Spleen (tissue), 13 donors: ENCODE data around the gene ZC3H12D. TPM values are rescaled to one million over a fixed set of nuclear protein-coding genes. Genes with fewer than 3 reads are reported as not detected.

ENCODE experiments used
- DNase-seq: peaks from one replicate; pipeline ENCODE4 v3.0.0-alpha.2; 2020
- H3K27ac ChIP-seq, 8 donors: fragments of 200-600 bp; sonication (generic) in 7 of 8; 1 replicate in 4 of 8; 2 replicates in 4 of 8; pipeline versions ENCODE4 v1.5.0 to v1.8.0; 2016 to 2021; ENCODE audit warnings: inconsistent platforms in 4 of 8, mild to moderate bottlenecking in 4 of 8, moderate library complexity in 1 of 8
- H3K27me3 ChIP-seq, 7 donors: fragments of 200-600 bp; sonication (generic) in 6 of 7; replicated peaks in 1 of 7; 1 replicate in 4 of 7; 2 replicates in 3 of 7; pipeline versions ENCODE4 v1.5.0 to v1.8.0; 2016 to 2021; ENCODE audit warnings: inconsistent platforms in 3 of 7, mild to moderate bottlenecking in 1 of 7
- H3K36me3 ChIP-seq, 6 donors: fragments of 200-600 bp; sonication (generic) in 5 of 6; 1 replicate in 4 of 6; 2 replicates in 2 of 6; pipeline versions ENCODE4 v1.5.0 to v1.8.0; 2016 to 2021; ENCODE audit warnings: inconsistent platforms in 2 of 6
- H3K4me1 ChIP-seq, 6 donors: fragments of 200-600 bp; sonication (generic) in 5 of 6; 1 replicate in 3 of 6; 2 replicates in 3 of 6; pipeline versions ENCODE4 v1.5.0 to v1.8.0; 2016 to 2021; ENCODE audit warnings: inconsistent platforms in 3 of 6
- H3K4me3 ChIP-seq, 8 donors: fragments of 200-600 bp; sonication (generic) in 7 of 8; 1 replicate in 4 of 8; 2 replicates in 4 of 8; pipeline versions ENCODE4 v1.5.0 to v1.8.0; 2016 to 2021; ENCODE audit warnings: inconsistent platforms in 4 of 8, mild to moderate bottlenecking in 4 of 8, moderate library complexity in 2 of 8
- H3K9me3 ChIP-seq, 8 donors: fragments of 200-600 bp; sonication (generic) in 7 of 8; 1 replicate in 4 of 8; 2 replicates in 4 of 8; pipeline versions ENCODE4 v1.5.0 to v1.8.0; 2016 to 2021; ENCODE audit warnings: inconsistent platforms in 4 of 8
- POLR2A ChIP-seq, 3 donors: fragments of 450-650 bp; IDR thresholded peaks; one replicate each; pipeline ENCODE4 v1.5.1; 2017; ENCODE audit warnings: antibody characterized with exemption in 3 of 3, mild to moderate bottlenecking in 1 of 3
- POLR2AphosphoS5 ChIP-seq, 3 donors: sonication (generic); formaldehyde crosslinking; IDR thresholded peaks; one replicate each; pipeline ENCODE4 v1.5.1; 2017; ENCODE audit warnings: antibody characterized with exemption in 3 of 3
- WGBS, 5 donors: extraction: QIAGEN DNeasy Blood & Tissue Kit in 3 of 5; methylation state at CpG; one replicate each; pipeline versions ENCODE4 v1.1.5 to v1.1.7; 2013 to 2018; 5-methylcytosine and 5-hydroxymethylcytosine counted together
- intact Hi-C: fragments of 100-400 bp; cut with DNase I; formaldehyde crosslinking; loops from one replicate; pipeline ENCODE4 v1.15.0; 2023; ENCODE audit warnings: low total_unique reads
- long read RNA-seq, 2 donors: transcript quantifications; one replicate each; lab custom pipeline, GENCODE V29; 2026
- polyA plus RNA-seq, 3 donors: library from polyadenylated mRNA; stranded (reverse); fragments of 200-250 nt; gene quantifications; one replicate each; pipeline ENCODE4 v1.2.1, GENCODE V29; 2013
- total RNA-seq, 7 donors: library from RNA; depleted of rRNA in 3 of 7; stranded (reverse); fragments of >200 nt in 3 of 7; fragmentation: NEBNext Ultra II Directional in 4 of 7; extraction: Animal tissue kit (Norgen Biotek cat#: 25700) in 4 of 7; gene quantifications; one replicate each; pipeline versions ENCODE4 v1.1.0 to v1.2.1, GENCODE V29; 2016 to 2021
- TF ChIP-seq, protein P1 (sequence below), 11 experiments: fragments of 200-600 bp in 7 of 11; fragments of 450-650 bp in 4 of 11; sonication (generic) in 4 of 11; IDR thresholded peaks in 8 of 11; conservative IDR thresholded peaks in 3 of 11; 1 replicate in 7 of 11; 2 replicates in 4 of 11; pipeline versions ENCODE4 v1.4.0 to v1.8.0; 2016 to 2021; ENCODE audit warnings: antibody characterized with exemption in 11 of 11, inconsistent platforms in 4 of 11, mild to moderate bottlenecking in 1 of 11
- donor health status: healthy with polysubstance abuse.
- donor health status: DM: no; HTN: no; CAD: no; lungs with moderate emphysema.
- donor health status: DM: no; HTN: no; CAD: no.
- donor health status: Bipolar disorder and iron deficiency.
- donor health status: healthy.
- donor health status: DM: no; HTN: no; CAD: no.
- donor health status: DM: yes; HTN: yes; CAD: no.

ZC3H12D gene
- 10 to 100 TPM; 20.1 to 38.4 (median 27.3) TPM for total RNA-seq
- 10 to 100 TPM; 15.2 to 24.4 (median 18.3) TPM for polyA plus RNA-seq
- long read RNA-seq, donor 1 = 0 reads
- long read RNA-seq, donor 2 = 0 reads

DNA sequence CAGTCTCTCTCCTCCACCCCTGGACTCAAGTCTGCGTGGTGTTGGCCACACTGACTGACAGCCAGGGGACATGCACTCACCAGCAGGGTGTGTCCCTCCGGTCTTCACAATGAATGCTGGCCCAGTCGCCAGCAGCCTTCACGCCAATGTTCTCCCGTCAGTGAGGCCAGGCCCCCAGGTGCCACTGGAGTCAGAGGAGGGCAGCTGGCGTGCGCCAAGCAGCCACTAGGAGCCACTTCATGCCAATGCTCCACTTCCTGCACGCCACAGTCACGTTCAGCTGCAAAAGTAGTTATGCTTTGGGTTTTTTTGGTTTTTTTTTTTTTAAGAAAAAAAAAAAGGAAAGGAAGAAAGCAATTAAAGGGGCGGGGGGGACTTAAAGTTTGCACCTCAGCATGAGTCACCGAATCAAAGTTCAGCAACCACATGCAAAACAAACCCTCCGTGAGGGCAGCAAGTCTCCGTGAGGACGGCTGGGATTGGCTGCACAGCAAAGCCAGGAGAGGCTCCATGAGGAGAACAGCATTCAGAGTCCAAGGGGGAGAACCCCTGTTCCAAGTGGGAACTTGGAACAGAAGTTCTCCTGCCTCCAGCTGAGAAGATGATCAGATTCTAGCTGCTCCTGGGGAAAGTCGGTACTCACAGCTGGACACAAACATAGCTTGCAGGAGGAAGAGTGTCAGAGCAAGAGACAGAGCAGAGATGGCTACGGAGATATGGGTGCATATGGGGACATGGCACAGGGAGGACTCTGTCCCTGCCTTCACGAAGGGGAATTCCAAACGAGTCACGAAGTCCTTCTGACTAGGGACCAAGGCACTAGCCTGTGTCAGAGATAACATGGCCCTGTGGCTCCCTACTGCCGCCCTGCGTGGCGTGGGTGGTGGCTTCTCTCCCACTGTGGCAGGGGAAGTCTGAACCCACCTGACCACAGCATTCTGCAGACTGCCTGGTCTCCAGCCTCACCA, at the start of gene ZC3H12D:
ZC3H12D (minus strand) TSS at position 282 of the 968 bp plus-strand sequence. CDS start 10,471 bp downstream, outside the sequence.
- Histone ChIP-seq H3K4me3 (peak within 1 kb of the TSS; percentile 31 to 66 (median 42)), H3K36me3 (no peaks in the 10 kb centered on the region), H3K9me3 (no peaks in the 10 kb centered on the region), H3K27ac (peak within 1 kb of the TSS; percentile 69 to 92 (median 90)), H3K27me3 (no peaks in the 10 kb centered on the region), H3K4me1 (peaks cover 43 to 80% (median 62%) of the 10 kb centered on the region in 6 donors)
- TF ChIP-seq, protein P1, sequence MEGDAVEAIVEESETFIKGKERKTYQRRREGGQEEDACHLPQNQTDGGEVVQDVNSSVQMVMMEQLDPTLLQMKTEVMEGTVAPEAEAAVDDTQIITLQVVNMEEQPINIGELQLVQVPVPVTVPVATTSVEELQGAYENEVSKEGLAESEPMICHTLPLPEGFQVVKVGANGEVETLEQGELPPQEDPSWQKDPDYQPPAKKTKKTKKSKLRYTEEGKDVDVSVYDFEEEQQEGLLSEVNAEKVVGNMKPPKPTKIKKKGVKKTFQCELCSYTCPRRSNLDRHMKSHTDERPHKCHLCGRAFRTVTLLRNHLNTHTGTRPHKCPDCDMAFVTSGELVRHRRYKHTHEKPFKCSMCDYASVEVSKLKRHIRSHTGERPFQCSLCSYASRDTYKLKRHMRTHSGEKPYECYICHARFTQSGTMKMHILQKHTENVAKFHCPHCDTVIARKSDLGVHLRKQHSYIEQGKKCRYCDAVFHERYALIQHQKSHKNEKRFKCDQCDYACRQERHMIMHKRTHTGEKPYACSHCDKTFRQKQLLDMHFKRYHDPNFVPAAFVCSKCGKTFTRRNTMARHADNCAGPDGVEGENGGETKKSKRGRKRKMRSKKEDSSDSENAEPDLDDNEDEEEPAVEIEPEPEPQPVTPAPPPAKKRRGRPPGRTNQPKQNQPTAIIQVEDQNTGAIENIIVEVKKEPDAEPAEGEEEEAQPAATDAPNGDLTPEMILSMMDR (IDR thresholded peaks at IDR 0.05 in 8 of 11, conservative IDR thresholded peaks at IDR 0.05 in 3 of 11) = peak; percentile 28 to 69 (median 64)
- TF ChIP-seq POLR2AphosphoS5 (IDR thresholded peaks at IDR 0.05) (peak; percentile 80 to 88 (median 82)), POLR2A (IDR thresholded peaks at IDR 0.05) (no peak)
- 19 to 24% (median 20%) methylated on average over 19 to 22 of the region's 22 CpGs for WGBS, 5 donors
- DNase-seq = peak; percentile 91
- intact Hi-C loops = no loop called here

DNA sequence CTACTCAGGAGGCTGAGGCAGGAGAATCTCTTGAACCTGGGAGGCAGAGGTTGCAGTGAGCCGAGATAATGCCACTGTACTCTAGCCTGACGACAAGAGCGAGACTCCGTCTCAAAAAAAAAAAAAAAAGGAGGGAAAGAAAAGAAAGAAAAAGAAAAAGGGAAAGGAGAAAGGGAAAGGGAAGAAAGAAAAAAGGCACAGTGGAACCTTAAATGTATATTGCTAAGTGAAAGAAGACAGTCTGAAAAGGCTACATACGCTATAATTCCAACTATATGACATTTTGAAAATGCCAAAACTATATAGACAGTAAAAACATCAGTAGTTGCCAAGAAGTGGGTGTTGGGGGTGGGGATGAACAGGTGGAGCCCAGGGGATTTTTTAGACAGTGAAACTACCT, 44.8 kb upstream of the ZC3H12D start:
- peaks cover 0 to 100% (median 89%) of the 10 kb centered on the region in 6 donors for H3K36me3 ChIP-seq
- DNase-seq = no peak
- intact Hi-C loops = no loop called here
- TF ChIP-seq, protein P1 (IDR thresholded peaks at IDR 0.05 in 8 of 11, conservative IDR thresholded peaks at IDR 0.05 in 3 of 11) = no peak
- TF ChIP-seq POLR2AphosphoS5 (IDR thresholded peaks at IDR 0.05) = no peak
- H3K27me3 ChIP-seq = no peaks in the 10 kb centered on the region
- H3K4me1 ChIP-seq = no peaks in the 10 kb centered on the region
- H3K9me3 ChIP-seq = no peaks in the 10 kb centered on the region
- H3K4me3 ChIP-seq = no peak overlapping the region
- no peak overlapping the region for H3K27ac ChIP-seq
- WGBS, 5 donors = 92 to 98% (median 95%) methylated on average over 5 of the region's 5 CpGs

DNA sequence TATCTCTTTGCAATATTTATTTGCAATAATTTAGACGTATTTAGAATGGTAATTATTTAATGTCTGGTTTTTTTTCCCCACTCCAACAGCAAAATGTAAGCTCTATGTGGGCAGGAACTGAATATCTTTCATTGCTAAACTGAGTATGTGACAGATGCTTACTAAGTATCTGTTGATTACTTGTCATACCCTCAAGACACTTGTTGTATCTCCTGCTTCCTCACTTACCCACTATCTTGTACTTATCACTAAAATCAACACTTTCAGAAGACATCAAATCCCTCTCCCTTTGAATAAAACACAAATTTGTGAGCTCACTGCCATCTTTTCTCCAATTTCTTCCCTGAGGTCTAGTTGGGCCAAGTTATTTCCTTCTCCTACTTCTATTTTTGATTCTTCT, 30.7 kb upstream of the ZC3H12D start:
- Histone ChIP-seq H3K4me1 (peaks cover 0 to 19% (median 6%) of the 10 kb centered on the region in 6 donors), H3K4me3 (no peak overlapping the region), H3K27ac (no peak overlapping the region), H3K27me3 (no peaks in the 10 kb centered on the region), H3K36me3 (peaks cover 0 to 95% (median 33%) of the 10 kb centered on the region in 6 donors), H3K9me3 (no peaks in the 10 kb centered on the region)
- no peak for DNase-seq
- TF ChIP-seq POLR2A (IDR thresholded peaks at IDR 0.05) (no peak), POLR2AphosphoS5 (IDR thresholded peaks at IDR 0.05) (no peak)
- TF ChIP-seq, protein P1 (IDR thresholded peaks at IDR 0.05 in 8 of 11, conservative IDR thresholded peaks at IDR 0.05 in 3 of 11) = no peak
- 92 to 98% (median 95%) methylated on average over 1 of the region's 1 CpG for WGBS, 5 donors
- intact Hi-C loops = loop anchor here (5.0 to 10.0 kb wide), 3 partner anchors 81 to 488 kb away; no protein-coding TSS in a partner anchor

DNA sequence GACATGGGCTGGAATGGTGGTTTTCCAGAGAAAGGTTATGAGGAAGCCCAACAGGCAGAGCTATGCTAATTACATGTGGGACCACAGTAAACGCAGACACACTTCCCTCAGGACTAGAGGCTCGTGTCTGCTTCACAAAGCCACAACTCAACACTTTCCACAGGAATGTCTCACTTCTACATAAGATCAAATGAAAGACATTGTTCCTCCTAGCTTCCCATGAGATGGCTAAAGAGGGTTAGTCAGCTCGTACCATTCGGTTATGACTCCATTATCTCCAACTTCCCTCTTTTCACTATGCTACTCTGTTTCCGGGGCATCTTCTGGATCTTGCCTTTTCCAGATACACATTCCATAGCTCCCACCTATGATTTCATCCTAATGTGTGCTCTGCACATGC, 29.1 kb upstream of the ZC3H12D start:
- no peaks in the 10 kb centered on the region for H3K27me3 ChIP-seq
- TF ChIP-seq, protein P1 (IDR thresholded peaks at IDR 0.05 in 8 of 11, conservative IDR thresholded peaks at IDR 0.05 in 3 of 11) = no peak
- TF ChIP-seq POLR2A (IDR thresholded peaks at IDR 0.05) = no peak
- no peak for TF ChIP-seq POLR2AphosphoS5 (IDR thresholded peaks at IDR 0.05)
- H3K36me3 ChIP-seq = peaks cover 0 to 94% (median 29%) of the 10 kb centered on the region in 6 donors
- no peak for DNase-seq
- H3K27ac ChIP-seq = no peak overlapping the region
- H3K4me1 ChIP-seq = peaks cover 0 to 20% (median 6%) of the 10 kb centered on the region in 6 donors
- H3K9me3 ChIP-seq = no peaks in the 10 kb centered on the region
- 69 to 88% (median 77%) methylated on average over 5 of the region's 5 CpGs for WGBS, 5 donors
- intact Hi-C loops = loop anchor here (10.0 kb wide), 2 partner anchors 79 to 429 kb away; no protein-coding TSS in a partner anchor
- no peak overlapping the region for H3K4me3 ChIP-seq
